Cortex of kidney (tissue), 1 donor: ENCODE data around the gene POTEB.
"Not testable (repeated sequence)": the region's sequence is repeated elsewhere in the genome, so short reads cannot be mapped to it uniquely, and the experiment has no call there.

Experiments
- DNase-seq: peaks from one replicate; lab custom pipeline; 2025; lab: John Stamatoyannopoulos, UW

POTEB gene

DNA sequence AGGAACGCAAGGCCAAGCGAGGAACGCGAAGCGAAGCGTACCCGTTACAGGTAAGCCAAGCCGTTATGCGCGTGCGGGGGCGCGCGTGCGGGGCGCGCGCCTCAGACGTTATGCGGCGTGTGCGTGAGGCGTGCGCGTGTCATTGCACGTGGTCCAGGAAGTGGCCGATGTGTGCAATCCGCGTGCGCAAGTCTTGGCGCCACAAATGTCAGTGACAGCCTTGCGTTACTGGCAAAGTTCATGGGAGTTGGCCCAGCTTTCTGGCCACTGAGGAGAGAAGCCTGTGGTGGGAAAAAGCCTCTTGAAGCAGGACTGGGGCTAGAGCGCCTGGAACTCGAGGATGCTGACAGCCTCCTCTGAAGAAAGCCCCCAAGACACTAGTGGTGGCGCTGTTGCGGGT lies at the start of gene POTEB:
POTEB (minus strand) TSS at position 101 of the 400 bp plus-strand sequence. CDS start 489 bp downstream, outside the sequence.
- not testable (repeated sequence) for DNase-seq

DNA sequence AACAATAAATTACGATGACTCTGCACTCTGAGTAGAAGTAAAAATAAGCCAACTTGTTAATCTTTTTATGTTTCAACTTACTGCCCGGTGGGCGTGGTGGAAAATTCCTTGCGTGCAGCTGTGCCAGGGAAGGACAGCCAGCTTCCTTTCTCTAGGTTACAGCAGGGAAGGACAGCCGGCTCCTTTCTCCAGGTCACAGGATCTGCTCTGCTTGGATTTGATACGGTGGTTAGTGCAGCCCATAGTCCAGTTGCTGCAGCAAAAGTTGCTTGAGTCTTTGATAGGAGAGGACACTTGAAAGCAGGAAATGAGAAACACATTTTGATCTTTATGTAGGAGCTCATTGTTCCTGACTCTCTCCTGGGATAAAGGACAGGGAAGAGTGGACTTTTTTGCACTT lies 13.4 kb upstream of the POTEB start:
- not testable (repeated sequence) for DNase-seq

DNA sequence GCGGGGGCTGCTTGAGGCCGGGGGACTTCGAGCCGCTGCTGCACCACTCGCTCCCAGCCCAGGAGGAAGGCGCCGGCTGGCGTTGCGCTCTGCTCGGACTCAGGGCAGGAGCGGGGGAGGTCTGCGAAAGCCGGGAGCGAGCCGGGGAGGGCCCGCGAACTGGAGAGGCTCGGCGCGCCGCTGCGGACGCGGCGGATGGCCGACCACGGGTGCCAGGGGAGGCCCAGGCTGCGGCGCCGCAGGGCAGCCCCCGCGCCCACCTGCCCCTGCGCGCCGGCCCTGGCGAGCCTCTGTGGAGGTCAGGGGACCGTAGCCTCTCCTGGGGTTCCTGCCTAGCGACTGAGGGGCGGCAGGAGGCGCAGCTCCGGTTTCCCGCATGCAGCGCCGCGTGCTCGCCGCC lies 12.0 kb upstream of the POTEB start:
- DNase-seq = not testable (repeated sequence)

DNA sequence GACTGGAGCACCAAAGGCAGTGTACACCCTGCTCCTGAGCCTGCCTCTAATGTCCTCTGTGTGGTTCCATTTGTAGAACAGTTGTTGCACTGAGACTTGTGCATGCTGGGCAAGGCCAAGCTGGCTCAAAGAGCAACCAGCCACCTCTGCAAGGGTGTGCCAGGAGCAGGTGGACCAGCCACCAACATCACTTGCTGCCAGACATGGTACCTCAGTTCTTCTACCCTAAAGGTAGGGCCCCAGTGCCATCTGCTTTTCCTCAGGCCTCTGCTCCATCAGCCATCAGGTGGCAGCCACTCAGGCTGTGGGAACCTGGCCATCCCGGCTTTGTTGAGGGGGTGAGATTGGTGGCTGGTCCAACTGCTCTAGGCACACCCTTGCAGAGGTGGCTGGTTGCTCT lies 38.7 kb downstream of the POTEB start:
- not testable (repeated sequence) for DNase-seq
